ENCODE data around the gene GPR78. TPM values are rescaled to one million over a fixed set of nuclear protein-coding genes. Genes with fewer than 3 reads are reported as not detected.
A peak's percentile ranks its signal among the peaks of the same experiment; 100 is the strongest.

The GPR78 gene
- total RNA-seq, 2 experiments from 2014 or later: not detected

GRCh38 chr4:8545439-8545765 lies 34.8 kb upstream of the GPR78 start:
- H3K27me3 ChIP-seq (ENCODE audit: control insufficient read depth in 1 of 2, insufficient read depth in 2 of 2, low read length in 2 of 2): no peaks in the 10 kb centered on the region
- no peaks in the 10 kb centered on the region for H3K36me3 ChIP-seq (ENCODE audit: insufficient read depth, low read length)
- CTCF ChIA-PET: no interaction called here
- ATAC-seq (ENCODE audit: poor library complexity): no peak
- no peaks in the 10 kb centered on the region for H3K36me3 Mint-ChIP-seq (ENCODE audit: low read depth)
- DNase-seq: no peak
- no peaks in the 10 kb centered on the region for H3K9me3 Mint-ChIP-seq
- no peaks in the 10 kb centered on the region for H3K4me1 Mint-ChIP-seq (ENCODE audit: low read depth)
- no peak overlapping the region for H3K27ac ChIP-seq (ENCODE audit: low read depth in 1 of 2, low read length in 2 of 2)
- TF ChIP-seq, protein P1, sequence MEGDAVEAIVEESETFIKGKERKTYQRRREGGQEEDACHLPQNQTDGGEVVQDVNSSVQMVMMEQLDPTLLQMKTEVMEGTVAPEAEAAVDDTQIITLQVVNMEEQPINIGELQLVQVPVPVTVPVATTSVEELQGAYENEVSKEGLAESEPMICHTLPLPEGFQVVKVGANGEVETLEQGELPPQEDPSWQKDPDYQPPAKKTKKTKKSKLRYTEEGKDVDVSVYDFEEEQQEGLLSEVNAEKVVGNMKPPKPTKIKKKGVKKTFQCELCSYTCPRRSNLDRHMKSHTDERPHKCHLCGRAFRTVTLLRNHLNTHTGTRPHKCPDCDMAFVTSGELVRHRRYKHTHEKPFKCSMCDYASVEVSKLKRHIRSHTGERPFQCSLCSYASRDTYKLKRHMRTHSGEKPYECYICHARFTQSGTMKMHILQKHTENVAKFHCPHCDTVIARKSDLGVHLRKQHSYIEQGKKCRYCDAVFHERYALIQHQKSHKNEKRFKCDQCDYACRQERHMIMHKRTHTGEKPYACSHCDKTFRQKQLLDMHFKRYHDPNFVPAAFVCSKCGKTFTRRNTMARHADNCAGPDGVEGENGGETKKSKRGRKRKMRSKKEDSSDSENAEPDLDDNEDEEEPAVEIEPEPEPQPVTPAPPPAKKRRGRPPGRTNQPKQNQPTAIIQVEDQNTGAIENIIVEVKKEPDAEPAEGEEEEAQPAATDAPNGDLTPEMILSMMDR (IDR thresholded peaks at IDR 0.05): no peak
- no peaks in the 10 kb centered on the region for H3K9me3 ChIP-seq (ENCODE audit: control insufficient read depth in 1 of 2, insufficient read depth in 1 of 2, low read length in 2 of 2)
- POLR2A ChIA-PET: no interaction called here
- H3K4me3 Mint-ChIP-seq: no peak overlapping the region
- no peak overlapping the region for H3K27ac Mint-ChIP-seq
- no peak overlapping the region for H3K4me3 ChIP-seq (ENCODE audit: low read length)
- intact Hi-C loops (cut with DNase I, micrococcal nuclease): no loop called here
- H3K4me1 ChIP-seq (ENCODE audit: insufficient read depth, low read length): peaks cover 2% of the 10 kb centered on the region
- no peaks in the 10 kb centered on the region for H3K27me3 Mint-ChIP-seq

DNA sequence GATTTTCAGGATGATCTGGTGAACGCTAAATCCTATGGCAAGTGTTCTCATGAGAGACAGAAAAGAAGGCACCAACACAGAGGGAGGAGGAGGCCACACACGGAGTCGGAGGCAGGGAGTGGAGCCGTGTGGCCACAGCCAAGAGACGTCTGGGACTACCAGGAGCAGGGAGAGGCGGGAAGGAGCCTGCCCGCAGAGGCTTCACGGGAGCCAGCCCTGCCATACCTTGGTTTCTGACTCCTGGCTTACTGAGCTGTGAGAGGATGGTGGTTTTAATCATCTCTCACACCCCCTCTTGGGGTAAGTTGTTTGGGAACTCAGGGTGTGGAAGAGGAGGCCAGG lies 33.5 kb upstream of the GPR78 start:
- no peak overlapping the region for H3K4me3 Mint-ChIP-seq
- intact Hi-C loops (cut with DNase I, micrococcal nuclease): no loop called here
- CTCF ChIA-PET: no interaction called here

DNA sequence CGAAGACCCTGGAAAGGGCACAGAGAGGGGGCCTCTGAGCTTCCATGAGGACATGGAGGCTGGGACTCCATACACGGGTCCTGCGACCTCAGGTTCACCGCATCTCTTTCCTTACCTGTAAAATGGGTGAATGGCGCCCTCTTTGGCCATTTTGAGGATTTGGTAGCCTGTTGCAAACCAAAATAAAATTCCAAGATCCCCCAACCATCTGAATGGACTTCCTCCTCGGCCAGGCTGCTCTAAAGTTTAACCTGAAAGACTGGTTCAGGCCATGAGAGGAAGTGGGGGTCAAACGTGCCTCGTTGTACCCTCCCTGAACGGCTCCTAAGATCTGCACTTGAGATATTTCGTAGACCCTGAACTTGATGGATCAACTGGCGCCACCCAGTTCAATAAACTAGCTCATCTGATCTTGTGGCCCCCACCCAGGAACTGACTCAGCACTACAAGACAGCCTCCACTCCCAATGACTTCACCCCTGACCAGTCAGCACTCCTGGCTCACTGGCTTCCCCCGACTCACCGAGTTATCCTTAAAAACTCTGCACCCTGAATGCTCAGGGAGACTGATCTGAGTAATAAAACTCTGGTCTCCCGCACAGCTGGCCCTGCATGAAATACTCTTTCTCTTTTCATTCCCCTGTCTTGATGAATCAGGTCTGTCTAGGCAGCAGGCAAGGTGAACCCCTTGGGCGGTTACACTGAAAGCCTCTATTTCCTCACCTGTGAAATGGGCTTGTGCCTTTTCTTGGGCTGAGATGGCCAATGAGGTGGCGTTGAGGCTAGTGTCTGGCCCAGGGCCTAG lies 32.9 kb upstream of the GPR78 start:
- no peak overlapping the region for H3K4me3 Mint-ChIP-seq
- no peaks in the 10 kb centered on the region for H3K4me1 Mint-ChIP-seq (ENCODE audit: low read depth)
- H3K36me3 Mint-ChIP-seq (ENCODE audit: low read depth): no peaks in the 10 kb centered on the region
- ATAC-seq (ENCODE audit: poor library complexity) (no peak), DNase-seq (peak in 2 of 14 experiments; percentile 39 to 45)
- no peak overlapping the region for H3K27ac ChIP-seq (ENCODE audit: low read depth in 1 of 2, low read length in 2 of 2)
- H3K9me3 ChIP-seq (ENCODE audit: control insufficient read depth in 1 of 2, insufficient read depth in 1 of 2, low read length in 2 of 2): no peaks in the 10 kb centered on the region
- TF ChIP-seq, protein P1 (IDR thresholded peaks at IDR 0.05): no peak
- ChIA-PET CTCF (no interaction called here), POLR2A (no interaction called here)
- H3K27me3 Mint-ChIP-seq: no peaks in the 10 kb centered on the region
- no peaks in the 10 kb centered on the region for H3K36me3 ChIP-seq (ENCODE audit: insufficient read depth, low read length)
- no peak overlapping the region for H3K4me3 ChIP-seq (ENCODE audit: low read length)
- H3K9me3 Mint-ChIP-seq: no peaks in the 10 kb centered on the region
- intact Hi-C loops (cut with DNase I, micrococcal nuclease): no loop called here
- no peaks in the 10 kb centered on the region for H3K27me3 ChIP-seq (ENCODE audit: control insufficient read depth in 1 of 2, insufficient read depth in 2 of 2, low read length in 2 of 2)
- H3K27ac Mint-ChIP-seq: no peak overlapping the region
- no peaks in the 10 kb centered on the region for H3K4me1 ChIP-seq (ENCODE audit: insufficient read depth, low read length)

More for the DNA sequence above, 33.5 kb upstream of the GPR78 start:
- ATAC-seq (ENCODE audit: poor library complexity): no peak
- Mint-ChIP-seq H3K27ac (no peak overlapping the region), H3K9me3 (no peaks in the 10 kb centered on the region), H3K36me3 (ENCODE audit: low read depth) (no peaks in the 10 kb centered on the region), H3K27me3 (no peaks in the 10 kb centered on the region), H3K4me1 (ENCODE audit: low read depth) (no peaks in the 10 kb centered on the region)
- H3K36me3 ChIP-seq (ENCODE audit: insufficient read depth, low read length): no peaks in the 10 kb centered on the region
- no peaks in the 10 kb centered on the region for H3K27me3 ChIP-seq (ENCODE audit: control insufficient read depth in 1 of 2, insufficient read depth in 2 of 2, low read length in 2 of 2)
- TF ChIP-seq, protein P1 (IDR thresholded peaks at IDR 0.05): no peak
- no peak for DNase-seq
- H3K9me3 ChIP-seq (ENCODE audit: control insufficient read depth in 1 of 2, insufficient read depth in 1 of 2, low read length in 2 of 2): no peaks in the 10 kb centered on the region
- H3K4me1 ChIP-seq (ENCODE audit: insufficient read depth, low read length): no peaks in the 10 kb centered on the region
- POLR2A ChIA-PET: no interaction called here
- no peak overlapping the region for H3K27ac ChIP-seq (ENCODE audit: low read depth in 1 of 2, low read length in 2 of 2)
- no peak overlapping the region for H3K4me3 ChIP-seq (ENCODE audit: low read length)

Data from CD4-positive, alpha-beta T cell (primary cell).